ENCODE data around the gene DNAJB6.
A peak's percentile ranks its signal among the peaks of the same experiment; 100 is the strongest.

Gene DNAJB6

GRCh38 chr7:157396316-157397035 is 59.7 kb downstream of the DNAJB6 start:
- ChIA-PET POLR2A (interaction anchor here (0.7 kb wide), 1 partner anchor 33 kb away, joined by 3 read pairs; no protein-coding TSS in a partner anchor), CTCF (interaction anchor here (1.0 to 5.2 kb wide), 3 partner anchors 8 to 1581 kb away, joined by 3 to 20 read pairs (median 4); no protein-coding TSS in a partner anchor)
- TF ChIP-seq CTCF (IDR thresholded peaks at IDR 0.05; ENCODE audit: control extremely low read depth, extremely low read depth, low read depth, missing control alignments): no peak
- no peak for DNase-seq (ENCODE audit: extremely low spot score)

GRCh38 chr7:157397036-157397720 is 60.4 kb downstream of the DNAJB6 start:
- TF ChIP-seq CTCF (IDR thresholded peaks at IDR 0.05; ENCODE audit: control extremely low read depth, extremely low read depth, low read depth, missing control alignments): no peak
- ChIA-PET CTCF (interaction anchor here (1.0 to 5.2 kb wide), 3 partner anchors 9 to 1580 kb away, joined by 3 to 20 read pairs (median 4); no protein-coding TSS in a partner anchor), POLR2A (no interaction called here)
- DNase-seq (ENCODE audit: extremely low spot score): no peak

GRCh38 chr7:157397731-157398691 is 61.2 kb downstream of the DNAJB6 start:
- CTCF ChIA-PET: interaction anchor here (1.0 to 5.2 kb wide), 5 partner anchors 10 to 1579 kb away, joined by 3 to 20 read pairs (median 4); no protein-coding TSS in a partner anchor
- no peak for DNase-seq (ENCODE audit: extremely low spot score)
- TF ChIP-seq CTCF (IDR thresholded peaks at IDR 0.05; ENCODE audit: control extremely low read depth, extremely low read depth, low read depth, missing control alignments): peak; percentile 20
- POLR2A ChIA-PET: no interaction called here

- ChIA-PET CTCF (interaction anchor here (1.3 to 5.2 kb wide), 3 partner anchors 11 to 33 kb away, joined by 3 to 20 read pairs (median 4); no protein-coding TSS in a partner anchor), POLR2A (no interaction called here)
- no peak for TF ChIP-seq CTCF (IDR thresholded peaks at IDR 0.05; ENCODE audit: control extremely low read depth, extremely low read depth, low read depth, missing control alignments)
- no peak for DNase-seq (ENCODE audit: extremely low spot score)
These were observed 62.4 kb downstream of the DNAJB6 start for GRCh38 chr7:157399086-157399687.

GRCh38 chr7:157400171-157400860 is 63.5 kb downstream of the DNAJB6 start:
- TF ChIP-seq CTCF (IDR thresholded peaks at IDR 0.05; ENCODE audit: control extremely low read depth, extremely low read depth, low read depth, missing control alignments): no peak
- CTCF ChIA-PET: interaction anchor here (5.2 kb wide), 1 partner anchor 12 kb away, joined by 20 read pairs; no protein-coding TSS in a partner anchor
- POLR2A ChIA-PET: no interaction called here
- no peak for DNase-seq (ENCODE audit: extremely low spot score)
